Nephron (organoid): ENCODE results near the gene CWC27.
"Not testable (repeated sequence)": the region's sequence is repeated elsewhere in the genome, so short reads cannot be mapped to it uniquely, and the experiment has no call there.

Source experiments
- H3K27ac Mint-ChIP-seq, 3 experiments: 2 replicates each; pipeline ENCODE4 v1.8.0; 2020; ENCODE audit warnings: mixed read lengths in 3 of 3, mild to moderate bottlenecking in 2 of 3, moderate library complexity in 1 of 3
- H3K27me3 Mint-ChIP-seq: 2 replicates; pipeline ENCODE4 v1.8.0; 2021; ENCODE audit warnings: low read depth, mild to moderate bottlenecking, moderate library complexity, mixed read lengths
- H3K36me3 Mint-ChIP-seq: 2 replicates; pipeline ENCODE4 v1.8.0; 2020; ENCODE audit warnings: low read depth, mixed read lengths
- H3K4me1 Mint-ChIP-seq: 2 replicates; pipeline ENCODE4 v1.8.0; 2020; ENCODE audit warnings: mixed read lengths
- H3K4me3 Mint-ChIP-seq, 3 experiments: 2 replicates each; pipeline ENCODE4 v1.8.0; 2020; ENCODE audit warnings: mild to moderate bottlenecking in 3 of 3, mixed read lengths in 3 of 3, moderate library complexity in 2 of 3
- H3K9me3 Mint-ChIP-seq: 2 replicates; pipeline ENCODE4 v1.8.0; 2020; ENCODE audit warnings: mixed read lengths
- TF ChIP-seq, protein P1 (sequence below), 3 experiments: fragments of 200-600 bp; sonication (generic); IDR thresholded peaks; one replicate each; pipeline ENCODE4 v1.5.0; 2021; ENCODE audit warnings: antibody characterized with exemption in 3 of 3; ENCODE audit not compliant: unreplicated experiment in 3 of 3

CWC27 gene

DNA sequence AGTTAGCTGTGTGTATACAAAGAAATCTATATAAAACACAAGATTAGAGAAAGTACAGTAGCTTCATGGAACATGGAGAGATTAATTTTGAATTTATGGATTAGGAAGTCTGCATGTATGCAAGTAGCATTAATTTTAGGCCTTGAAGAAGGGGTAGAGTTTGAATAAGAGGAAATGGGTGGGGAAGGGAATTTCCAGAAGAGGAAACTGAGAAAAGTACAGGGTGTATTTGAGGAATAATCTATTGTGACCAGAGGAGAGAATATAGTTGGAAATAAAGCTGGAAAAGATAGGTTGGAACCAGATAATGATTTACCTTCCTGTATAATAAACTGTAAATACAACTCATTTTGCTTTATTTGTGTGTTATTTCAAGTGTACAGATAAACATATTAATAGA lies 53.6 kb downstream of the CWC27 start:
- TF ChIP-seq, protein P1, sequence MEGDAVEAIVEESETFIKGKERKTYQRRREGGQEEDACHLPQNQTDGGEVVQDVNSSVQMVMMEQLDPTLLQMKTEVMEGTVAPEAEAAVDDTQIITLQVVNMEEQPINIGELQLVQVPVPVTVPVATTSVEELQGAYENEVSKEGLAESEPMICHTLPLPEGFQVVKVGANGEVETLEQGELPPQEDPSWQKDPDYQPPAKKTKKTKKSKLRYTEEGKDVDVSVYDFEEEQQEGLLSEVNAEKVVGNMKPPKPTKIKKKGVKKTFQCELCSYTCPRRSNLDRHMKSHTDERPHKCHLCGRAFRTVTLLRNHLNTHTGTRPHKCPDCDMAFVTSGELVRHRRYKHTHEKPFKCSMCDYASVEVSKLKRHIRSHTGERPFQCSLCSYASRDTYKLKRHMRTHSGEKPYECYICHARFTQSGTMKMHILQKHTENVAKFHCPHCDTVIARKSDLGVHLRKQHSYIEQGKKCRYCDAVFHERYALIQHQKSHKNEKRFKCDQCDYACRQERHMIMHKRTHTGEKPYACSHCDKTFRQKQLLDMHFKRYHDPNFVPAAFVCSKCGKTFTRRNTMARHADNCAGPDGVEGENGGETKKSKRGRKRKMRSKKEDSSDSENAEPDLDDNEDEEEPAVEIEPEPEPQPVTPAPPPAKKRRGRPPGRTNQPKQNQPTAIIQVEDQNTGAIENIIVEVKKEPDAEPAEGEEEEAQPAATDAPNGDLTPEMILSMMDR (IDR thresholded peaks at IDR 0.05; ENCODE audit: unreplicated experiment in 3 of 3): no peak
- Mint-ChIP-seq H3K4me1 (no peaks in the 10 kb centered on the region), H3K9me3 (no peaks in the 10 kb centered on the region), H3K27me3 (no peaks in the 10 kb centered on the region), H3K4me3 (no peak overlapping the region), H3K27ac (no peak overlapping the region), H3K36me3 (peaks cover 12% of the 10 kb centered on the region)

DNA sequence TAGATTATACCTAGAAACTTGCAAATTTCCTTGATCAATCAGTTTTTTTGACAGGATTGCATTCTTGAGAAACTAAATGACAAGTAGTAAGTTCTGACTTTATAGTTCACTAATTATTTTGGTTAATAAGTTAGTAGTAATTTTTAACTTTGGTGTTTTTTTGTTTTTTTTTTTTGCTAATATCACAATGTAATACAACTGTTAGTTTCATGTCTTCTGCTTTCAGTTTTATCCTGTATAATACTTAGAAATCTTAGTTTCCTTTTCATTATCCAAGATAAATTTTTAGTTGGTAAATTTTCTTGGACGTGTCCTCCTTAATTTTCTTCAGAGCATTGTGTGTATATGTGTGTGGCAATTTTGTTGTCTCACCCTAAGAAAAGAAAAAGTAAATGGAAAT lies 57.8 kb downstream of the CWC27 start:
- Mint-ChIP-seq H3K27ac (no peak overlapping the region), H3K27me3 (no peaks in the 10 kb centered on the region), H3K4me1 (no peaks in the 10 kb centered on the region), H3K9me3 (no peaks in the 10 kb centered on the region), H3K36me3 (peaks cover 19% of the 10 kb centered on the region), H3K4me3 (no peak overlapping the region)
- TF ChIP-seq, protein P1 (IDR thresholded peaks at IDR 0.05; ENCODE audit: unreplicated experiment in 3 of 3): no peak

DNA sequence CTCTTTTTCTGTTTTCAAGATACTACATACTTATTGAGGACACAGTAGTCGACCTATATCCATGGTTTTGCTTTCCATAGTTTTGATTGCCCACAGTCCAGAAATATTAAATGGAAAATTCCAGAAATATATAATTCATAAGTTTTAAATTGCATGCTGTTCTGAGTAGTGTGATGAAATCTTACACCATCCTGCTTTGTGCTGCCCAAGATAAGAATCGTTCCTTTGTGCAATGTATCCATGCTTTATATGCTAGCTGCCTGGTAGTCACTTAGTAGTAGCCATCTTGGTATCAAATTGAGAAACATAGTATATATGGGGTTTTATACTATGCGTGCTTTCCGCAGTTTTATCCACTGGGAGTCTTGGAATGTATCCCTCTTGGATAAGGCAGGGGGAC lies 59.0 kb downstream of the CWC27 start:
- no peak overlapping the region for H3K27ac Mint-ChIP-seq
- H3K4me1 Mint-ChIP-seq: no peaks in the 10 kb centered on the region
- H3K36me3 Mint-ChIP-seq: peaks cover 22% of the 10 kb centered on the region
- no peaks in the 10 kb centered on the region for H3K27me3 Mint-ChIP-seq
- no peak overlapping the region for H3K4me3 Mint-ChIP-seq
- no peaks in the 10 kb centered on the region for H3K9me3 Mint-ChIP-seq
- TF ChIP-seq, protein P1 (IDR thresholded peaks at IDR 0.05; ENCODE audit: unreplicated experiment in 3 of 3): no peak

DNA sequence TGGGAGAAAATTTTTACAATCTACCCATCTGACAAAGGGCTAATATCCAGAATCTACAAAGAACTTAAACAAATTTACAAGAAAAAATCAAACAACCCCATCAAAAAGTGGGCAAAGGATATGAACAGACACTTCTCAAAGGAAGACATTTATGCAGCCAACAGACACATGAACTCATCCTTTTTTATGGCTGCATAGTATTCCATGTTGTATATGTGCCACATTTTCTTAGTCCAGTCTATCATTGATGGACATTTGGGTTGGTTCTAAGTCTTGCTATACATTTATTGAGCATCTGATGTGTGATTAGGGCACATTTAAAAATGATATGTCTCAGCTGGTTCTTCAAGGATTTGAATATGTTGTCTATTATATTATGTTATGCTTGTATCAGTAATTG lies 61.9 kb downstream of the CWC27 start:
- not testable (repeated sequence) for H3K4me3 Mint-ChIP-seq, H3K9me3 Mint-ChIP-seq, H3K27me3 Mint-ChIP-seq, H3K27ac Mint-ChIP-seq
- peaks cover 13% of the 10 kb centered on the region for H3K4me1 Mint-ChIP-seq
- peaks cover 22% of the 10 kb centered on the region for H3K36me3 Mint-ChIP-seq

GRCh38 chr5:64831996-64832395 lies 63.3 kb downstream of the CWC27 start:
- H3K4me3 Mint-ChIP-seq: no peak overlapping the region

DNA sequence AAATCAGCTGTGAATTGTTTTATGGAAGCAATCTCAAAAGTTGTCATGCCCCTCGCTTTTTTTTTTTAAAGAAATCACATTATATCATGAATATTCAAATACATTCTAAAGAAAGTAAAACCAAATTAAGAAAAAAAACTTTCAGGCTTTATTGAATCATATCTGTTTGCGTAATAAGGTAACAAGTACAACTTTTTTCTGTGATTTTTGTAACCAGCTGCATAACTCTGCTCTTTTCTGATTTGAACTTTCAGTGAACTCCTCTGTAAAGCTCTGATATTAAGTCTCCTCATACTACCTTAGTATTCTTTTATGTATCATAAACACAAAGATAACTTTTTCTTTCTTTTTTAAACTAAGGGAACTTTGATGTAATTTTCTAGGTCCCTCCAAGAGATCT lies 65.3 kb downstream of the CWC27 start:
- TF ChIP-seq, protein P1 (IDR thresholded peaks at IDR 0.05; ENCODE audit: unreplicated experiment in 3 of 3): no peak
- no peak overlapping the region for H3K4me3 Mint-ChIP-seq
- no peak overlapping the region for H3K27ac Mint-ChIP-seq
- no peaks in the 10 kb centered on the region for H3K27me3 Mint-ChIP-seq
- H3K9me3 Mint-ChIP-seq: no peaks in the 10 kb centered on the region
- H3K4me1 Mint-ChIP-seq: peaks cover 13% of the 10 kb centered on the region
- peaks cover 23% of the 10 kb centered on the region for H3K36me3 Mint-ChIP-seq

More at GRCh38 chr5:64831996-64832395, 63.3 kb downstream of the CWC27 start:
- Mint-ChIP-seq H3K27me3 (no peaks in the 10 kb centered on the region), H3K4me1 (peaks cover 13% of the 10 kb centered on the region), H3K27ac (no peak overlapping the region), H3K9me3 (no peaks in the 10 kb centered on the region), H3K36me3 (peaks cover 22% of the 10 kb centered on the region)
- TF ChIP-seq, protein P1 (IDR thresholded peaks at IDR 0.05; ENCODE audit: unreplicated experiment in 3 of 3): no peak
